Nephron (organoid): Measurements from ENCODE around the gene ACAA2.

Source experiments
- H3K27ac Mint-ChIP-seq, 3 experiments: 2 replicates each; pipeline ENCODE4 v1.8.0; 2020; ENCODE audit warnings: mixed read lengths in 3 of 3, mild to moderate bottlenecking in 2 of 3, moderate library complexity in 1 of 3
- H3K27me3 Mint-ChIP-seq: 2 replicates; pipeline ENCODE4 v1.8.0; 2021; ENCODE audit warnings: low read depth, mild to moderate bottlenecking, moderate library complexity, mixed read lengths
- H3K36me3 Mint-ChIP-seq: 2 replicates; pipeline ENCODE4 v1.8.0; 2020; ENCODE audit warnings: low read depth, mixed read lengths
- H3K4me1 Mint-ChIP-seq: 2 replicates; pipeline ENCODE4 v1.8.0; 2020; ENCODE audit warnings: mixed read lengths
- H3K4me3 Mint-ChIP-seq, 3 experiments: 2 replicates each; pipeline ENCODE4 v1.8.0; 2020; ENCODE audit warnings: mild to moderate bottlenecking in 3 of 3, mixed read lengths in 3 of 3, moderate library complexity in 2 of 3
- H3K9me3 Mint-ChIP-seq: 2 replicates; pipeline ENCODE4 v1.8.0; 2020; ENCODE audit warnings: mixed read lengths
- CTCF ChIP-seq, 3 experiments: fragments of 200-600 bp; sonication (generic); IDR thresholded peaks; one replicate each; pipeline ENCODE4 v1.5.0; 2021; ENCODE audit warnings: antibody characterized with exemption in 3 of 3; ENCODE audit not compliant: unreplicated experiment in 3 of 3

Gene ACAA2

GRCh38 chr18:49858309-49859020 is 45.1 kb upstream of the ACAA2 start:
- peak overlapping the region; percentile 78 to 85 (median 83) for H3K27ac Mint-ChIP-seq

GRCh38 chr18:49857708-49858107 is 44.4 kb upstream of the ACAA2 start:
- no peak overlapping the region for H3K4me3 Mint-ChIP-seq

More at GRCh38 chr18:49858309-49859020, 45.1 kb upstream of the ACAA2 start:
- H3K36me3 Mint-ChIP-seq, result no peaks in the 10 kb centered on the region
- H3K4me3 Mint-ChIP-seq, result no peak overlapping the region
- H3K4me1 Mint-ChIP-seq, result peaks cover 4% of the 10 kb centered on the region
- no peaks in the 10 kb centered on the region for H3K9me3 Mint-ChIP-seq
- peak; percentile 93 to 96 (median 94) for TF ChIP-seq CTCF (IDR thresholded peaks at IDR 0.05; ENCODE audit: unreplicated experiment in 3 of 3)
- H3K27me3 Mint-ChIP-seq, result peaks cover 10% of the 10 kb centered on the region

GRCh38 chr18:49856496-49856895 is 43.2 kb upstream of the ACAA2 start:
- Mint-ChIP-seq H3K4me3 (no peak overlapping the region), H3K27me3 (peaks cover 10% of the 10 kb centered on the region), H3K9me3 (no peaks in the 10 kb centered on the region), H3K4me1 (peaks cover 1% of the 10 kb centered on the region), H3K27ac (no peak overlapping the region), H3K36me3 (no peaks in the 10 kb centered on the region)
- no peak for TF ChIP-seq CTCF (IDR thresholded peaks at IDR 0.05; ENCODE audit: unreplicated experiment in 3 of 3)

More at GRCh38 chr18:49857708-49858107, 44.4 kb upstream of the ACAA2 start:
- peak overlapping the region; percentile 78 to 85 (median 83) for H3K27ac Mint-ChIP-seq
- no peaks in the 10 kb centered on the region for H3K36me3 Mint-ChIP-seq
- H3K4me1 Mint-ChIP-seq, result peaks cover 4% of the 10 kb centered on the region
- TF ChIP-seq CTCF (IDR thresholded peaks at IDR 0.05; ENCODE audit: unreplicated experiment in 3 of 3), result no peak
- H3K9me3 Mint-ChIP-seq, result no peaks in the 10 kb centered on the region
- H3K27me3 Mint-ChIP-seq, result peaks cover 10% of the 10 kb centered on the region

GRCh38 chr18:49855711-49856415 is 42.5 kb upstream of the ACAA2 start:
- H3K4me3 Mint-ChIP-seq, result no peak overlapping the region
- no peak overlapping the region for H3K27ac Mint-ChIP-seq
- no peak for TF ChIP-seq CTCF (IDR thresholded peaks at IDR 0.05; ENCODE audit: unreplicated experiment in 3 of 3)
- H3K4me1 Mint-ChIP-seq, result no peaks in the 10 kb centered on the region
- H3K9me3 Mint-ChIP-seq, result no peaks in the 10 kb centered on the region
- H3K27me3 Mint-ChIP-seq, result peaks cover 10% of the 10 kb centered on the region
- H3K36me3 Mint-ChIP-seq, result no peaks in the 10 kb centered on the region

- H3K27ac Mint-ChIP-seq, result no peak overlapping the region
- peaks cover 10% of the 10 kb centered on the region for H3K27me3 Mint-ChIP-seq
- H3K36me3 Mint-ChIP-seq, result no peaks in the 10 kb centered on the region
- no peaks in the 10 kb centered on the region for H3K9me3 Mint-ChIP-seq
- no peak for TF ChIP-seq CTCF (IDR thresholded peaks at IDR 0.05; ENCODE audit: unreplicated experiment in 3 of 3)
- H3K4me3 Mint-ChIP-seq, result no peak overlapping the region
- H3K4me1 Mint-ChIP-seq, result no peaks in the 10 kb centered on the region
Measured at GRCh38 chr18:49854681-49855080, 41.3 kb upstream of the ACAA2 start.
